Mesenchymal stem cell (in vitro differentiated cells and primary cell): ENCODE measurements around the gene IDI2.
A peak's percentile ranks its signal among the peaks of the same experiment; 100 is the strongest.

Source experiments
- DNase-seq: peaks from one replicate; pipeline ENCODE4 v3.0.0-alpha.2; 2013
- H2AFZ ChIP-seq: one replicate; pipeline ENCODE4 v1.6.1; 2013; ENCODE audit warnings: low read depth, mild to moderate bottlenecking, control low read depth, inconsistent platforms, low read length, moderate library complexity
- H2AK5ac ChIP-seq: 2 replicates; pipeline ENCODE4 v1.6.1; 2013; ENCODE audit warnings: low read length, moderate library complexity, mild to moderate bottlenecking, inconsistent platforms; ENCODE audit not compliant: severe bottlenecking
- H2BK120ac ChIP-seq: one replicate; pipeline ENCODE4 v1.6.1; 2013; ENCODE audit warnings: low read depth, mild to moderate bottlenecking, inconsistent platforms, low read length, moderate library complexity
- H2BK12ac ChIP-seq, 2 experiments: one replicate each; pipeline ENCODE4 v1.6.1; 2013; ENCODE audit warnings: inconsistent platforms in 2 of 2, low read length in 2 of 2, mild to moderate bottlenecking in 2 of 2, moderate library complexity in 2 of 2, control low read depth in 1 of 2
- H2BK15ac ChIP-seq: one replicate; pipeline ENCODE4 v1.6.1; 2013; ENCODE audit warnings: mild to moderate bottlenecking, low read depth, inconsistent platforms; ENCODE audit not compliant: poor library complexity, severe bottlenecking
- H2BK5ac ChIP-seq: 2 replicates; pipeline ENCODE4 v1.6.1; 2013; ENCODE audit warnings: low read depth, mild to moderate bottlenecking, low read length, control low read depth, inconsistent platforms; ENCODE audit not compliant: poor library complexity, severe bottlenecking
- H3K14ac ChIP-seq, 2 experiments: one replicate each; pipeline ENCODE4 v1.6.1; 2013; ENCODE audit warnings: inconsistent platforms in 2 of 2, low read length in 2 of 2, control low read depth in 1 of 2, mild to moderate bottlenecking in 1 of 2, moderate library complexity in 1 of 2
- H3K18ac ChIP-seq, 2 experiments: one replicate each; pipeline ENCODE4 v1.6.1; 2013; ENCODE audit warnings: inconsistent platforms in 2 of 2, low read length in 2 of 2, control low read depth in 1 of 2, low read depth in 1 of 2, mild to moderate bottlenecking in 1 of 2
- H3K23ac ChIP-seq, 2 experiments: one replicate each; pipeline ENCODE4 v1.6.1; 2013; ENCODE audit warnings: inconsistent platforms in 2 of 2, low read length in 2 of 2, mild to moderate bottlenecking in 2 of 2, moderate library complexity in 2 of 2, control low read depth in 1 of 2
- H3K27ac ChIP-seq: 2 replicates; pipeline ENCODE4 v1.5.1; 2013; ENCODE audit warnings: mild to moderate bottlenecking, moderate library complexity, low read length, control low read depth, inconsistent platforms; ENCODE audit not compliant: poor library complexity, severe bottlenecking
- H3K27me3 ChIP-seq, 2 experiments: 2 replicates each; pipeline versions ENCODE4 v1.6.1 to v1.7.0; 2013; ENCODE audit warnings: low read length in 2 of 2, mild to moderate bottlenecking in 2 of 2, moderate library complexity in 2 of 2, control low read depth in 1 of 2, inconsistent platforms in 1 of 2; ENCODE audit not compliant: control insufficient read depth in 1 of 2, insufficient read depth in 1 of 2
- H3K36me3 ChIP-seq, 2 experiments: 2 replicates each; pipeline versions ENCODE4 v1.6.1 to v1.7.0; 2013; ENCODE audit warnings: low read length in 2 of 2, control low read depth in 1 of 2, inconsistent platforms in 1 of 2, low read depth in 1 of 2, mild to moderate bottlenecking in 1 of 2; ENCODE audit not compliant: insufficient read depth in 2 of 2, control insufficient read depth in 1 of 2
- H3K4ac ChIP-seq, 2 experiments: one replicate each; pipeline ENCODE4 v1.6.1; 2013; ENCODE audit warnings: inconsistent platforms in 2 of 2, low read length in 2 of 2, mild to moderate bottlenecking in 2 of 2, moderate library complexity in 2 of 2, control low read depth in 1 of 2, low read depth in 1 of 2
- H3K4me1 ChIP-seq: 2 replicates; pipeline ENCODE4 v1.6.1; 2013; ENCODE audit warnings: low read depth, low read length, control low read depth; ENCODE audit not compliant: control insufficient read depth, insufficient read depth
- H3K4me2 ChIP-seq: 2 replicates; pipeline ENCODE4 v1.6.1; 2013; ENCODE audit warnings: low read length, mild to moderate bottlenecking, inconsistent platforms; ENCODE audit not compliant: poor library complexity, severe bottlenecking
- H3K4me3 ChIP-seq, 2 experiments: 2 replicates each; pipeline versions ENCODE4 v1.5.1 to v1.7.0; 2013; ENCODE audit warnings: low read length in 2 of 2, mild to moderate bottlenecking in 2 of 2, control low read depth in 1 of 2, low read depth in 1 of 2; ENCODE audit not compliant: insufficient read depth in 1 of 2
- H3K79me1 ChIP-seq: replicated peaks from 2 replicates; pipeline ENCODE4 v1.6.1; 2013; ENCODE audit warnings: mild to moderate bottlenecking, control low read depth, low read length, inconsistent platforms; ENCODE audit not compliant: poor library complexity, severe bottlenecking
- H3K9ac ChIP-seq: 2 replicates; pipeline ENCODE4 v1.7.0; 2013; ENCODE audit warnings: mild to moderate bottlenecking, low read length, moderate library complexity
- H3K9me3 ChIP-seq: 2 replicates; pipeline ENCODE4 v1.7.0; 2013; ENCODE audit warnings: mild to moderate bottlenecking, low read length; ENCODE audit not compliant: control insufficient read depth
- H4K8ac ChIP-seq: one replicate; pipeline ENCODE4 v1.6.1; 2013; ENCODE audit warnings: inconsistent platforms, mild to moderate bottlenecking, low read length, moderate library complexity
- H4K91ac ChIP-seq: one replicate; pipeline ENCODE4 v1.6.1; 2013; ENCODE audit warnings: mild to moderate bottlenecking, low read length, inconsistent platforms
- whole genome bisulfite sequencing: methylation state at CpG from one replicate; pipeline ENCODE4 v1.1.7; 2013; ENCODE audit warnings: mixed read lengths; 5-methylcytosine and 5-hydroxymethylcytosine counted together

IDI2 gene

DNA sequence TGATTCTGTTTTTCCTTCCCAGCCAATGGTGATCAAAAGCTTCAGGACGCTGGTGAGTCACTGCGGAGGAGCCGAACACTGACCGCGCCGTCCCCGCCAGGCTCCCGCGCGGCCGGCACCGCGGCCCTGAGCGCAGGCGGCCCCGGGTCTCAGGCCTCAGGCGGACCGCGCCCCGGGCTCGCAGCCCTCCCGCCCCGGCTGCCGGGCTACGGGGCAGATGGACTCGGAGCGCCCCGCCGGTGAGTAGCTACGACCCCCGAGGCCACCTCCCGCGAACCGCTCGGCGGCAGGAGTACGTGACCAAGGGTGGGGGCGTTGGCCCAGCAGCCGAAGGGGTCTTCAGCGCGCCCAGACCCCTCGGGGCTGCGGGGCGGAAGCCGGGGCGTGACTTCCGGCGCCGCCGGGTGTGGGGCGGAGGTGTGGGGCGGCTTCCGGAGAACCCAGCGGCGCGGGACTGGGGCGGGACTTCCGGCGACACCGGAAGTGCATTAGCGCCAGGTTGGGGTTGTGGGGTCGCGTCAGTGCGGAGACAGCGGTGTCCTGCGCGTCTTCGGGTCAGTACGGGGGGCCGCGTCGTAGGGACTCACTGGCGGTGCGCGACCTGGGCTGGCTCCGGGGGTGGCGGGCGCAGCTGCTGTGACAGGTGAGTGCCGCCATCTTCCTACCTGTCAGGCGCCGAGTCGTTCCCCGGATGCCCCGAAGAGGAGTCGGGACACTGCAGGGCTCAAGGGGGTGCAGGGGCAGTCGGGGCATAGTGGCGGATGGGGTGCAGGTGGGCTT, 30.9 kb upstream of the IDI2 start, which contains the start of gene WDR37:
WDR37 (plus strand) TSS at position 60 of the 780 bp plus-strand sequence. CDS start 15,771 bp downstream, outside the sequence.
- Histone ChIP-seq H3K4me3 (peak within 1 kb of the TSS; percentile 98 to 100), H3K4me1 (peaks cover 9% of the 10 kb centered on the region), H3K36me3 (peaks cover 10 to 29% of the 10 kb centered on the region in 2 experiments), H2BK15ac (no peak within 1 kb of the TSS), H3K9ac (peak within 1 kb of the TSS; percentile 95), H3K27me3 (no peaks in the 10 kb centered on the region), H2BK5ac (peak within 1 kb of the TSS; percentile 99), H3K14ac (peak within 1 kb of the TSS in 1 of 2 experiments; percentile 98), H3K9me3 (no peaks in the 10 kb centered on the region), H4K8ac (peak within 1 kb of the TSS; percentile 100), H2BK120ac (peak within 1 kb of the TSS; percentile 97), H4K91ac (peak within 1 kb of the TSS; percentile 99), H3K4me2 (peak within 1 kb of the TSS; percentile 86), H2AK5ac (peak within 1 kb of the TSS; percentile 89), H2BK12ac (peak within 1 kb of the TSS in 1 of 2 experiments; percentile 48), H3K18ac (peak within 1 kb of the TSS; percentile 98 to 99), H3K79me1 (peaks cover 4% of the 10 kb centered on the region), H3K27ac (peak within 1 kb of the TSS; percentile 96), H2AFZ (peak within 1 kb of the TSS; percentile 87), H3K4ac (peak within 1 kb of the TSS; percentile 77 to 94), H3K23ac (peak within 1 kb of the TSS in 1 of 2 experiments; percentile 97)
- peak; percentile 95 for DNase-seq
- WGBS, result under 1% methylated on average over 79 of the region's 87 CpGs

DNA sequence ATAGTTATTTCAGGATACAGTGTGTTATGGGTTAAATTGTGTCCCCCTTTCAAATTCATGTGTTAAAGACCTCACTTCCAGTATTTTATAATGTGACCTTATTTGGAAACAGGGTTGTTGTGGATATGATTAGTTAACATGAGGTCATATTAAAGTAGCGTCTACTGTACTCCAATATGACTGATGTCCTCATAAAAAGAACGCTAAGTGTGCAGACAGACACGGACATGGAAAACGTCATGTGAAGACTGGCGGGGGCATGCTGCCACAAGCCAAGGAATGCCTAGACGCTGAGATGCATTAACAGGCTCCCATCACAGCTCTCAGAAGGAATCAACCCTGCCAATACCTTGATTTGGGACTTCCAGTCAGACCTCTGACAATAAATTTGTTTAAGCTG, 29.0 kb upstream of the IDI2 start:
- no peaks in the 10 kb centered on the region for H3K27me3 ChIP-seq
- peaks cover 13 to 29% of the 10 kb centered on the region in 2 experiments for H3K36me3 ChIP-seq
- peak overlapping the region in 1 of 2 experiments; percentile 54 for H2BK12ac ChIP-seq
- no peak overlapping the region for H4K91ac ChIP-seq
- no peak overlapping the region for H2BK120ac ChIP-seq
- H4K8ac ChIP-seq, result no peak overlapping the region
- H3K27ac ChIP-seq, result no peak overlapping the region
- peak overlapping the region in 1 of 2 experiments; percentile 98 for H3K4me3 ChIP-seq
- H3K14ac ChIP-seq, result peak overlapping the region in 1 of 2 experiments; percentile 80
- H3K4me1 ChIP-seq, result peaks cover 11% of the 10 kb centered on the region
- WGBS, result 77% methylated on average over 6 of the region's 6 CpGs
- peak overlapping the region in 1 of 2 experiments; percentile 21 for H3K4ac ChIP-seq
- no peaks in the 10 kb centered on the region for H3K9me3 ChIP-seq
- H2BK15ac ChIP-seq, result no peak overlapping the region
- peak; percentile 55 for DNase-seq
- no peak overlapping the region for H3K23ac ChIP-seq
- no peak overlapping the region for H2AFZ ChIP-seq
- H3K79me1 ChIP-seq, result no peaks in the 10 kb centered on the region
- H2AK5ac ChIP-seq, result no peak overlapping the region
- no peak overlapping the region for H2BK5ac ChIP-seq
- peak overlapping the region; percentile 95 for H3K9ac ChIP-seq
- H3K4me2 ChIP-seq, result peak overlapping the region; percentile 58
- no peak overlapping the region for H3K18ac ChIP-seq

DNA sequence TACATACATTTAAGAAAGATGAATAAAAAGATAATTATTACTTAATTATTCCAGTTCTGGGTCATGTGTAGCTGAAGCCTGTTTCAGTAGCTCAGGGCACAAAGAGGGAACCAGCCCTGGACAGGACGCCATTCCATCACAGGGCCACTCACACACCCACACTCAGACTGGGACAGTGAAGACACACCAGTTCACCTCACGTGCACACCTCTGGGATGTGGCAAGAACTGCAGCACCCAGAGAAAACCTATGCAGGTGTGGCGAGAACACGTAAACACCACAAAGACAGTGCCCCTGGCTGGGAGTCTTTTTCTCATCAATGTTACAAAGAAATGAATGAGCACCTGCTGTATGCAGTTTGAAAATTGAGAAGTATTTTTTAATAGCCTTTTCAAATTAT, 24.9 kb upstream of the IDI2 start:
- Histone ChIP-seq H2AFZ (no peak overlapping the region), H2BK120ac (no peak overlapping the region), H3K4me3 (peak overlapping the region in 1 of 2 experiments; percentile 99), H3K14ac (no peak overlapping the region), H3K9me3 (no peaks in the 10 kb centered on the region), H3K27ac (no peak overlapping the region), H3K4ac (no peak overlapping the region), H3K79me1 (no peaks in the 10 kb centered on the region), H4K91ac (no peak overlapping the region), H3K4me1 (peaks cover 13% of the 10 kb centered on the region), H3K36me3 (peaks cover 11 to 27% of the 10 kb centered on the region in 2 experiments), H3K23ac (peak overlapping the region in 1 of 2 experiments; percentile 10), H2BK5ac (no peak overlapping the region), H4K8ac (no peak overlapping the region), H2BK12ac (peak overlapping the region in 1 of 2 experiments; percentile 29), H2AK5ac (no peak overlapping the region), H3K9ac (peak overlapping the region; percentile 97), H2BK15ac (no peak overlapping the region), H3K4me2 (peak overlapping the region; percentile 24), H3K18ac (peak overlapping the region in 1 of 2 experiments; percentile 46), H3K27me3 (no peaks in the 10 kb centered on the region)
- DNase-seq, result peak; percentile 32
- 63% methylated on average over 4 of the region's 4 CpGs for WGBS

DNA sequence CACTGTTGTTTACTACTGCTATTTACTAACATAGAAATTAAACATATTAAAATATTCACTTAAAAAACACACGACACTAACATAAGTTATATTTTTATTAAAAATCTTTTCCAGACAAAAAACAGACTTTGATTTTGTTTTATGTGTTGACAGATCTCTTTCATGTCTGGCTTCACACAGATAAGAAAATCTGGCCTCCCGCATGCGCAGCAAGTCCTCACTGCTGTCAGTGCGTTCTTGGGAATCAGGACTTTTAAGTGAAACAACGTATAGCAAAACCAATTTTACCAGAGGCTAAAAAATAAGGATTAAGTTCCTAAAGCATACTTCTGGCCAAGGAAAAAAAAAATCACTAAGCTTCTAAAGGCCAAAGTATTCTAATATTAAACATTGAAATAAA, 24.5 kb upstream of the IDI2 start:
- Histone ChIP-seq H2BK5ac (no peak overlapping the region), H2BK15ac (no peak overlapping the region), H3K9ac (peak overlapping the region; percentile 97), H3K4me3 (peak overlapping the region in 1 of 2 experiments; percentile 99), H2BK12ac (no peak overlapping the region), H3K4me1 (peaks cover 15% of the 10 kb centered on the region), H3K9me3 (no peaks in the 10 kb centered on the region), H4K8ac (no peak overlapping the region), H3K23ac (no peak overlapping the region), H4K91ac (no peak overlapping the region), H3K4ac (no peak overlapping the region), H3K79me1 (no peaks in the 10 kb centered on the region), H3K36me3 (peaks cover 11 to 31% of the 10 kb centered on the region in 2 experiments), H2AFZ (no peak overlapping the region), H3K18ac (no peak overlapping the region), H2AK5ac (no peak overlapping the region), H2BK120ac (no peak overlapping the region), H3K27me3 (no peaks in the 10 kb centered on the region), H3K14ac (no peak overlapping the region), H3K27ac (peak overlapping the region; percentile 94), H3K4me2 (peak overlapping the region; percentile 70)
- peak; percentile 63 for DNase-seq
- 21% methylated on average over 4 of the region's 5 CpGs for WGBS
